Transverse colon (tissue), 4 donors: ENCODE measurements around the gene GTPBP1. TPM values are rescaled to one million over a fixed set of nuclear protein-coding genes. Genes with fewer than 3 reads are reported as not detected.

ENCODE experiments used
- DNase-seq: peaks from one replicate; pipeline ENCODE4 v3.0.0-alpha.2; 2019
- H3K27ac ChIP-seq, 4 donors: fragments of 200-600 bp; sonication (generic); 2 replicates each; pipeline ENCODE4 v1.5.1; 2016 to 2018; ENCODE audit warnings: inconsistent platforms in 4 of 4
- H3K27me3 ChIP-seq: fragments of 200-600 bp; sonication (generic); 2 replicates; pipeline ENCODE4 v1.5.1; 2017; ENCODE audit warnings: inconsistent platforms
- H3K36me3 ChIP-seq, 4 donors: fragments of 200-600 bp; sonication (generic); 2 replicates each; pipeline ENCODE4 v1.5.1; 2017 to 2019; ENCODE audit warnings: inconsistent platforms in 4 of 4
- H3K4me1 ChIP-seq, 4 donors: fragments of 200-600 bp; sonication (generic); 2 replicates each; pipeline ENCODE4 v1.5.1; 2017 to 2020; ENCODE audit warnings: inconsistent platforms in 4 of 4
- H3K4me3 ChIP-seq, 4 donors: fragments of 200-600 bp; sonication (generic); 1 replicate in 1 of 4; 2 replicates in 3 of 4; pipeline versions ENCODE4 v1.5.1 to v1.6.1; 2017 to 2019; ENCODE audit warnings: inconsistent platforms in 4 of 4
- H3K9me3 ChIP-seq, 2 donors: fragments of 200-600 bp; sonication (generic); 2 replicates each; pipeline ENCODE4 v1.5.1; 2017 to 2019; ENCODE audit warnings: inconsistent platforms in 2 of 2
- EP300 ChIP-seq: sonication (generic); formaldehyde crosslinking; IDR thresholded peaks from one replicate; pipeline ENCODE4 v1.6.1; 2017; ENCODE audit warnings: antibody characterized with exemption, low read depth
- POLR2A ChIP-seq: fragments of 450-650 bp; IDR thresholded peaks from one replicate; pipeline ENCODE4 v1.6.1; 2016; ENCODE audit warnings: antibody characterized with exemption, mild to moderate bottlenecking, moderate library complexity
- POLR2AphosphoS5 ChIP-seq, 3 donors: sonication (generic); formaldehyde crosslinking; IDR thresholded peaks; one replicate each; pipeline ENCODE4 v1.6.1; 2016; ENCODE audit warnings: antibody characterized with exemption in 3 of 3
- WGBS, 2 donors: methylation state at CpG; one replicate each; pipeline ENCODE4 v1.1.5; 2018; ENCODE audit warnings: low coverage in 1 of 2; 5-methylcytosine and 5-hydroxymethylcytosine counted together
- in situ Hi-C, 4 donors: fragments of 200-750 bp; cut with MboI; loops; one replicate each; pipeline versions ENCODE4 v1.15.0 to v1.15.1; 2017; ENCODE audit warnings: low sequenced_read_pairs in 3 of 4, low pct_ligation_motif_present in 1 of 4, low pct_unique_long_range_greater_than_20kb in 1 of 4
- intact Hi-C: fragments of 100-400 bp; cut with DNase I; formaldehyde crosslinking; loops from one replicate; pipeline ENCODE4 v1.15.1; 2023; ENCODE audit warnings: low total_unique reads
- total RNA-seq, 4 donors: library from RNA; depleted of rRNA; stranded (reverse); fragments of >200 nt; gene quantifications; one replicate each; pipeline ENCODE4 v1.1.0, GENCODE V29; 2016
- TF ChIP-seq, protein P1 (sequence below), 5 experiments: fragments of 200-600 bp in 3 of 5; fragments of 450-650 bp in 2 of 5; sonication (generic) in 3 of 5; IDR thresholded peaks; 1 replicate in 2 of 5; 2 replicates in 3 of 5; pipeline ENCODE4 v1.5.1; 2016 to 2017; ENCODE audit warnings: antibody characterized with exemption in 5 of 5, inconsistent platforms in 3 of 5, mild to moderate bottlenecking in 2 of 5, moderate library complexity in 1 of 5

The GTPBP1 gene
- total RNA-seq, 4 donors from 2014 or later: 51.5 to 84.9 (median 77.6) TPM

DNA sequence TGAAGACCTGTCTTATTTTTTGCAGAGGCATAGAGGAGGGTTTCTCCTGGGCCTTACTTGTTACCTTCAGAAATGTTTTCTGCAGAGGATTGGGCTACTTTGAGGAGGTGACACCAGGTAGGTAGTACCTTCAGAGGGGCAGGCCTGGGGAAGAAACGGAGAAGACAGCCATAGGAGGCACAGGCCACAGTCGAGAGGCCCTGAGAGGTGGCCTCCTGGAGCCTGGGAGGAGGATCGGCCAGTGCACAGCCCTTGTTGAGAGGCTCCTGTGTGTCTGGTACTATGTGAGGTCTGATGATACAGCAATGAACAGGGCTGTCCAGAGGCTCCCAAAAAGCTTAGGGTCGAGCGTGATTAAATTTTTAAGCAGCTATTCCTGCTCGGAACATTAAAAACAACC is 11.5 kb downstream of the GTPBP1 start:
- peaks cover 0 to 33% (median 11%) of the 10 kb centered on the region in 4 donors for H3K36me3 ChIP-seq
- peaks cover 0 to 22% (median 7%) of the 10 kb centered on the region in 4 donors for H3K4me1 ChIP-seq
- in situ Hi-C loops (no loop called here), intact Hi-C loops (no loop called here)
- no peak for DNase-seq
- TF ChIP-seq EP300: no peak
- no peak for TF ChIP-seq POLR2AphosphoS5 (IDR thresholded peaks at IDR 0.05)
- no peak for TF ChIP-seq POLR2A
- TF ChIP-seq, protein P1, sequence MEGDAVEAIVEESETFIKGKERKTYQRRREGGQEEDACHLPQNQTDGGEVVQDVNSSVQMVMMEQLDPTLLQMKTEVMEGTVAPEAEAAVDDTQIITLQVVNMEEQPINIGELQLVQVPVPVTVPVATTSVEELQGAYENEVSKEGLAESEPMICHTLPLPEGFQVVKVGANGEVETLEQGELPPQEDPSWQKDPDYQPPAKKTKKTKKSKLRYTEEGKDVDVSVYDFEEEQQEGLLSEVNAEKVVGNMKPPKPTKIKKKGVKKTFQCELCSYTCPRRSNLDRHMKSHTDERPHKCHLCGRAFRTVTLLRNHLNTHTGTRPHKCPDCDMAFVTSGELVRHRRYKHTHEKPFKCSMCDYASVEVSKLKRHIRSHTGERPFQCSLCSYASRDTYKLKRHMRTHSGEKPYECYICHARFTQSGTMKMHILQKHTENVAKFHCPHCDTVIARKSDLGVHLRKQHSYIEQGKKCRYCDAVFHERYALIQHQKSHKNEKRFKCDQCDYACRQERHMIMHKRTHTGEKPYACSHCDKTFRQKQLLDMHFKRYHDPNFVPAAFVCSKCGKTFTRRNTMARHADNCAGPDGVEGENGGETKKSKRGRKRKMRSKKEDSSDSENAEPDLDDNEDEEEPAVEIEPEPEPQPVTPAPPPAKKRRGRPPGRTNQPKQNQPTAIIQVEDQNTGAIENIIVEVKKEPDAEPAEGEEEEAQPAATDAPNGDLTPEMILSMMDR (IDR thresholded peaks at IDR 0.05): no peak
- no peak overlapping the region for H3K27ac ChIP-seq
- H3K4me3 ChIP-seq: no peak overlapping the region
- no peaks in the 10 kb centered on the region for H3K27me3 ChIP-seq
- H3K9me3 ChIP-seq: no peaks in the 10 kb centered on the region
- 87 to 91% methylated on average over 3 to 6 of the region's 6 CpGs for WGBS, 2 donors

DNA sequence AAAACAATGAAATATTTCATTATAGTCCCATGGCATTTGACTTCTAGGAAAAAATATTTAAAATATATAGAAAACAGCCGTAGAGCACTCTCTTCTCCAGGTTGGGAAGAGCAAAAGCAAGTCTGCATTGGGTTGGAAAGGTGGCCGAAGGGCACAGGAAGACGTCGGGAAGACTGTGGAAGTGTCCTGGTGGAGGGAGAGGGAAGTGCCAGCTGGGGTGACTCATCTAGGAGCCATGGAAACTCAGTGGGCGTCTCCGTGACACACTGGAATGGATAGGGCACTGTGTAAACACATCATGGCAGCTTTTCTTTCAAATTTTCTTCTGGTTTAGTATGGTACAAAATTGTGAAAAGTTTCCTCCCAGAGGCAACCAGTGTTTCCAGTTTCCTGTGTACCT is 12.7 kb downstream of the GTPBP1 start:
- TF ChIP-seq POLR2AphosphoS5 (IDR thresholded peaks at IDR 0.05) (peak in 2 of 3 donors; percentile 23 to 55), EP300 (no peak), POLR2A (no peak)
- TF ChIP-seq, protein P1 (IDR thresholded peaks at IDR 0.05): peak; percentile 64 to 92 (median 74)
- in situ Hi-C loops: no loop called here

DNA sequence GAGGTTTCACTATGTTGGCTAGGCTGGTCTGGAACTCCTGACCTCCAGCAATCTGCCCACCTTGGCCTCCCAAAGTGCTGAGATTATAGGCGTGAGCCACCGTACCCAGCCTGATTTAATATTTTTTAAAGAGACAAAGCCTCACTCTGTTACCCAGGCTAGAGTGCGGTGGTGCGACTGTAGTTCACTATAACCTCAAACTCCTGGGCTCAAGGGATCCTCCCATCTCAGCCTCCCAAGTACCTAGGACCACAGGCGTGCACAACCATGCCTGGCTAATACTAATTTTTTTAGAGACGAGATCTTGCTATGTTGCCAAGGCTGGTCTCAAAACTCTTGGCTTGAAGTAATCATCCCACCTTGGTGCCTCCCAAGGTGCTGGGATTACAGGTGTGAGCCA is 13.5 kb downstream of the GTPBP1 start:
- Histone ChIP-seq H3K27ac (peak overlapping the region in 3 of 4 donors; percentile 59 to 67 (median 63)), H3K27me3 (no peaks in the 10 kb centered on the region), H3K4me3 (no peak overlapping the region), H3K36me3 (peaks cover 0 to 50% (median 16%) of the 10 kb centered on the region in 4 donors), H3K9me3 (no peaks in the 10 kb centered on the region), H3K4me1 (peaks cover 0 to 13% (median 7%) of the 10 kb centered on the region in 4 donors)
- DNase-seq: peak; percentile 4
- TF ChIP-seq POLR2A (no peak), EP300 (no peak), POLR2AphosphoS5 (IDR thresholded peaks at IDR 0.05) (no peak)
- TF ChIP-seq, protein P1 (IDR thresholded peaks at IDR 0.05): no peak
- intact Hi-C loops (no loop called here), in situ Hi-C loops (no loop called here)
- 94% methylated on average over 6 of the region's 6 CpGs; no CpG with 5 or more reads in 1 of the 2 donors for WGBS, 2 donors

More for the DNA sequence above, 12.7 kb downstream of the GTPBP1 start:
- WGBS, 2 donors: 21 to 22% methylated on average over 6 of the region's 6 CpGs
- intact Hi-C loops: no loop called here
- Histone ChIP-seq H3K27me3 (no peaks in the 10 kb centered on the region), H3K27ac (peak overlapping the region; percentile 18 to 67 (median 61)), H3K9me3 (no peaks in the 10 kb centered on the region), H3K36me3 (peaks cover 0 to 43% (median 16%) of the 10 kb centered on the region in 4 donors), H3K4me3 (no peak overlapping the region), H3K4me1 (peaks cover 0 to 20% (median 7%) of the 10 kb centered on the region in 4 donors)
- peak; percentile 79 for DNase-seq

DNA sequence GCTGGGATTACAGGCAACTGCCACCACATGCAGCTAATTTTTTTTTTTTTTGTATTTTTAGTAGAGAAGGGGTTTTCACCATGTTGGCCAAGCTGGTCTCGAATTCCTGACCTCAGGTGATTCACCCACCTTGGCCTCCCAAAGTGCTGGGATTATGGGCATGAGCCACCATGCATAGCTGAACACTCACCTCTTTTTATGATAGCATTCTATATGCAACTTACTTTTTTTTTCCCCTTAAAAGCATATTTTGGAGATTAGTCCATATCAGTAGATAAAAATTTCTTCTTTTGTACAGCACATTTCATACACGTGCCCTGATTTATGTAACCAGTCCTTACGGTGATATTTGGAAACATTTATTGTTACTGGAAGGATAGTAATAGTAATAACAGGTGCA is 14.6 kb downstream of the GTPBP1 start:
- TF ChIP-seq EP300 (no peak), POLR2AphosphoS5 (IDR thresholded peaks at IDR 0.05) (no peak), POLR2A (no peak)
- TF ChIP-seq, protein P1 (IDR thresholded peaks at IDR 0.05): no peak
- no peaks in the 10 kb centered on the region for H3K9me3 ChIP-seq
- no peaks in the 10 kb centered on the region for H3K27me3 ChIP-seq
- peaks cover 0 to 62% (median 17%) of the 10 kb centered on the region in 4 donors for H3K36me3 ChIP-seq
- no peak overlapping the region for H3K4me3 ChIP-seq
- no peak overlapping the region for H3K27ac ChIP-seq
- DNase-seq: no peak
- WGBS, 2 donors: 88 to 96% methylated on average over 2 to 3 of the region's 3 CpGs
- in situ Hi-C loops: no loop called here
- intact Hi-C loops: no loop called here
- H3K4me1 ChIP-seq: peaks cover 0 to 13% (median 7%) of the 10 kb centered on the region in 4 donors
